WTC11 (cell line): Measurements from ENCODE around the gene RIN2. TPM values are rescaled to one million over a fixed set of nuclear protein-coding genes. Genes with fewer than 3 reads are reported as not detected.

ENCODE experiments used
- ATAC-seq: fragments of 200-7000 bp; cut with Tn5 transposase; 2 replicates; pipeline ENCODE4 v1.10.0; 2021; ENCODE audit warnings: mild to moderate bottlenecking, moderate library complexity
- CTCF ChIA-PET: fragments of 300-600 bp; sonication (Branson Sonifier 250); formaldehyde crosslinking; loops from one replicate; lab custom pipeline; 2021; ENCODE audit warnings: antibody characterized with exemption; lab: Charles Lee
- POLR2A ChIA-PET: fragments of 350-600 bp; sonication (Branson Sonifier 250); formaldehyde crosslinking; loops from one replicate; lab custom pipeline; 2021; ENCODE audit warnings: antibody characterized with exemption; lab: Charles Lee
- DNase-seq: peaks from one replicate; pipeline ENCODE4 v3.0.0; 2021; ENCODE audit warnings: low spot score
- H3K27ac Mint-ChIP-seq: 2 replicates; pipeline ENCODE4 v1.8.0; 2021; ENCODE audit warnings: mixed read lengths
- H3K27me3 Mint-ChIP-seq: 2 replicates; pipeline ENCODE4 v1.8.0; 2021; ENCODE audit warnings: low read depth, mild to moderate bottlenecking, moderate library complexity, mixed read lengths
- H3K36me3 Mint-ChIP-seq: 2 replicates; pipeline ENCODE4 v1.8.0; 2021; ENCODE audit warnings: mixed read lengths
- H3K4me1 Mint-ChIP-seq: 2 replicates; pipeline ENCODE4 v1.8.0; 2022; ENCODE audit warnings: mixed read lengths
- H3K4me3 Mint-ChIP-seq: 2 replicates; pipeline ENCODE4 v1.8.0; 2021; ENCODE audit warnings: mild to moderate bottlenecking, moderate library complexity, mixed read lengths
- H3K9me3 Mint-ChIP-seq: 2 replicates; pipeline ENCODE4 v1.8.0; 2021; ENCODE audit warnings: mixed read lengths
- EMX1 ChIP-seq: fragments of 250-450 bp; sonication (Bioruptor Pico); IDR thresholded peaks from 2 replicates; pipeline ENCODE4 v1.8.0; 2021; ENCODE audit warnings: mild to moderate bottlenecking
- ETV6 ChIP-seq: sonication (generic); formaldehyde crosslinking; IDR thresholded peaks from 2 replicates; pipeline ENCODE4 v1.8.1; 2022; ENCODE audit warnings: mild to moderate bottlenecking, missing genetic modification reagents
- JUN ChIP-seq: sonication (generic); formaldehyde crosslinking; IDR thresholded peaks from 2 replicates; pipeline ENCODE4 v1.8.0; 2023; ENCODE audit warnings: mild to moderate bottlenecking, missing genetic modification reagents
- MXD4 ChIP-seq: fragments of 250-450 bp; sonication (Bioruptor Pico); IDR thresholded peaks from 2 replicates; pipeline ENCODE4 v1.8.0; 2021; ENCODE audit warnings: mild to moderate bottlenecking, moderate library complexity, borderline replicate concordance
- MYBL2 ChIP-seq: sonication (generic); formaldehyde crosslinking; IDR thresholded peaks from 2 replicates; pipeline ENCODE4 v1.8.1; 2023; ENCODE audit warnings: mild to moderate bottlenecking, moderate library complexity, missing genetic modification reagents
- NFE2L1 ChIP-seq: sonication (generic); formaldehyde crosslinking; IDR thresholded peaks from 2 replicates; pipeline ENCODE4 v1.8.1; 2023; ENCODE audit warnings: missing genetic modification reagents
- NFYB ChIP-seq: sonication (generic); formaldehyde crosslinking; conservative IDR thresholded peaks from 2 replicates; pipeline ENCODE4 v1.8.0; 2022; ENCODE audit warnings: low read depth, missing genetic modification reagents
- NR3C1 ChIP-seq: sonication (generic); formaldehyde crosslinking; conservative IDR thresholded peaks from 2 replicates; pipeline ENCODE4 v1.8.1; 2023; ENCODE audit warnings: low read depth, mild to moderate bottlenecking, missing genetic modification reagents
- PREB ChIP-seq: sonication (generic); formaldehyde crosslinking; IDR thresholded peaks from 2 replicates; pipeline ENCODE4 v1.8.1; 2022; ENCODE audit warnings: mild to moderate bottlenecking, missing genetic modification reagents, moderate library complexity, borderline replicate concordance
- RORB ChIP-seq: fragments of 250-450 bp; sonication (Bioruptor Pico); IDR thresholded peaks from 2 replicates; pipeline ENCODE4 v1.9.0; 2021; ENCODE audit warnings: mild to moderate bottlenecking
- TEAD1 ChIP-seq: sonication (generic); formaldehyde crosslinking; IDR thresholded peaks from 2 replicates; pipeline ENCODE4 v1.8.0; 2022; ENCODE audit warnings: mild to moderate bottlenecking, missing genetic modification reagents
- ZBTB43 ChIP-seq: sonication (generic); formaldehyde crosslinking; IDR thresholded peaks from 2 replicates; pipeline ENCODE4 v1.8.1; 2023; ENCODE audit warnings: mild to moderate bottlenecking, missing genetic modification reagents
- ZNF232 ChIP-seq: sonication (generic); formaldehyde crosslinking; IDR thresholded peaks from 2 replicates; pipeline ENCODE4 v1.8.0; 2022; ENCODE audit warnings: mild to moderate bottlenecking, missing genetic modification reagents
- ZNF416 ChIP-seq: fragments of 250-450 bp; sonication (Bioruptor Pico); IDR thresholded peaks from 2 replicates; pipeline ENCODE4 v1.9.0; 2021; ENCODE audit warnings: mild to moderate bottlenecking, inconsistent platforms
- total RNA-seq: library from RNA; stranded (reverse); gene quantifications from 3 replicates; pipeline ENCODE4 v1.2.3, GENCODE V29; 2021
- TF ChIP-seq, protein P1 (sequence below): sonication (generic); formaldehyde crosslinking; IDR thresholded peaks from 2 replicates; pipeline ENCODE4 v1.8.0; 2022; ENCODE audit warnings: mild to moderate bottlenecking, missing genetic modification reagents
- TF ChIP-seq, protein P2 (sequence below): fragments of 250-450 bp; sonication (Bioruptor Pico); IDR thresholded peaks from 2 replicates; pipeline ENCODE4 v2.1.2; 2022; ENCODE audit warnings: mild to moderate bottlenecking, moderate library complexity
- TF ChIP-seq, protein P3 (sequence below): sonication (generic); formaldehyde crosslinking; IDR thresholded peaks from 2 replicates; pipeline ENCODE4 v1.8.1; 2022; ENCODE audit warnings: mild to moderate bottlenecking, moderate library complexity, missing genetic modification reagents

Gene RIN2
- total RNA-seq, 1 experiment from 2014 or later, result 4.3 TPM

DNA sequence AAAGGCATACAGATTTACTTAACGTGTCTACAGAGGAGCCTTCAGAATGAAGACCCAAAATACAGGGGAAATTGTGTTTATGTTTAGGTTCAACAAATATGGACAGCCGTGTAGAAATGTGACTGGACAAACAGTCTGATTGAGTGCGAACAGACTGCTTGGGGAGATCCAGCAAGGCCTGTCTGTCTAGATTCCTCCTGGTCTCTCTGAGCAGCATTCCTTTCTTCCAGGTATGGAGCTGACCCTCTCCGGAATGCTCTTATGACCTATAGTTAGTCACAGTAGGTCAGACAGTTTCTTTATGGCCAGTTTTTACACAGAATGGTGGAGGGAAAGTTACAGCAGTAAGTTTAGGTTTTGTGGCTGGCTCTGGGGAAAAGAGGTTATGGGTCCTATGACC, 9.0 kb downstream of the RIN2 start:
- Mint-ChIP-seq H3K4me3 (no peak overlapping the region), H3K27ac (no peak overlapping the region)
- CTCF ChIA-PET, result no interaction called here

GRCh38 chr20:19768325-19768842, 10.3 kb downstream of the RIN2 start:
- CTCF ChIA-PET, result interaction anchor here (1.4 to 3.5 kb wide), 2 partner anchors 9 to 20 kb away, joined by 3 to 19 read pairs; no protein-coding TSS in a partner anchor

More for the DNA sequence above, 9.0 kb downstream of the RIN2 start:
- TF ChIP-seq JUN (CRISPR knock-in tag) (no peak), ZNF232 (no peak), EMX1 (no peak), ETV6 (CRISPR knock-in tag) (no peak), TEAD1 (CRISPR knock-in tag) (no peak), NR3C1 (no peak), RORB (CRISPR knock-in tag) (no peak), NFYB (CRISPR knock-in tag) (no peak), MYBL2 (CRISPR knock-in tag) (no peak), NFE2L1 (CRISPR knock-in tag) (no peak), MXD4 (CRISPR knock-in tag) (no peak)
- TF ChIP-seq, protein P1, sequence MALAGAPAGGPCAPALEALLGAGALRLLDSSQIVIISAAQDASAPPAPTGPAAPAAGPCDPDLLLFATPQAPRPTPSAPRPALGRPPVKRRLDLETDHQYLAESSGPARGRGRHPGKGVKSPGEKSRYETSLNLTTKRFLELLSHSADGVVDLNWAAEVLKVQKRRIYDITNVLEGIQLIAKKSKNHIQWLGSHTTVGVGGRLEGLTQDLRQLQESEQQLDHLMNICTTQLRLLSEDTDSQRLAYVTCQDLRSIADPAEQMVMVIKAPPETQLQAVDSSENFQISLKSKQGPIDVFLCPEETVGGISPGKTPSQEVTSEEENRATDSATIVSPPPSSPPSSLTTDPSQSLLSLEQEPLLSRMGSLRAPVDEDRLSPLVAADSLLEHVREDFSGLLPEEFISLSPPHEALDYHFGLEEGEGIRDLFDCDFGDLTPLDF (CRISPR knock-in tag), result no peak
- TF ChIP-seq, protein P2, sequence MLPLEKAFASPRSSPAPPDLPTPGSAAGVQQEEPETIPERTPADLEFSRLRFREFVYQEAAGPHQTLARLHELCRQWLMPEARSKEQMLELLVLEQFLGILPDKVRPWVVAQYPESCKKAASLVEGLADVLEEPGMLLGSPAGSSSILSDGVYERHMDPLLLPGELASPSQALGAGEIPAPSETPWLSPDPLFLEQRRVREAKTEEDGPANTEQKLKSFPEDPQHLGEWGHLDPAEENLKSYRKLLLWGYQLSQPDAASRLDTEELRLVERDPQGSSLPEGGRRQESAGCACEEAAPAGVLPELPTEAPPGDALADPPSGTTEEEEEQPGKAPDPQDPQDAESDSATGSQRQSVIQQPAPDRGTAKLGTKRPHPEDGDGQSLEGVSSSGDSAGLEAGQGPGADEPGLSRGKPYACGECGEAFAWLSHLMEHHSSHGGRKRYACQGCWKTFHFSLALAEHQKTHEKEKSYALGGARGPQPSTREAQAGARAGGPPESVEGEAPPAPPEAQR, result no peak
- DNase-seq, result no peak
- H3K27me3 Mint-ChIP-seq, result no peaks in the 10 kb centered on the region
- POLR2A ChIA-PET, result no interaction called here
- H3K36me3 Mint-ChIP-seq, result no peaks in the 10 kb centered on the region
- H3K9me3 Mint-ChIP-seq, result no peaks in the 10 kb centered on the region
- peaks cover 32% of the 10 kb centered on the region for H3K4me1 Mint-ChIP-seq
- ATAC-seq, result no peak

More at GRCh38 chr20:19768325-19768842, 10.3 kb downstream of the RIN2 start:
- H3K27ac Mint-ChIP-seq, result no peak overlapping the region
- POLR2A ChIA-PET, result no interaction called here
- ATAC-seq, result no peak
- no peak for DNase-seq
- TF ChIP-seq, protein P3, sequence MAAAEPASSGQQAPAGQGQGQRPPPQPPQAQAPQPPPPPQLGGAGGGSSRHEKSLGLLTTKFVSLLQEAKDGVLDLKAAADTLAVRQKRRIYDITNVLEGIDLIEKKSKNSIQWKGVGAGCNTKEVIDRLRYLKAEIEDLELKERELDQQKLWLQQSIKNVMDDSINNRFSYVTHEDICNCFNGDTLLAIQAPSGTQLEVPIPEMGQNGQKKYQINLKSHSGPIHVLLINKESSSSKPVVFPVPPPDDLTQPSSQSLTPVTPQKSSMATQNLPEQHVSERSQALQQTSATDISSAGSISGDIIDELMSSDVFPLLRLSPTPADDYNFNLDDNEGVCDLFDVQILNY (CRISPR knock-in tag), result no peak
- TF ChIP-seq PREB (CRISPR knock-in tag) (no peak), ZBTB43 (no peak), ZNF416 (CRISPR knock-in tag) (no peak)
- TF ChIP-seq, all 79 proteins: peak for 0
- peaks cover 32% of the 10 kb centered on the region for H3K4me1 Mint-ChIP-seq
- no peaks in the 10 kb centered on the region for H3K27me3 Mint-ChIP-seq
- no peak overlapping the region for H3K4me3 Mint-ChIP-seq
- no peaks in the 10 kb centered on the region for H3K36me3 Mint-ChIP-seq
- H3K9me3 Mint-ChIP-seq, result no peaks in the 10 kb centered on the region
